Lung (tissue), 12 donors: ENCODE data around the gene VOPP1. TPM values are rescaled to one million over a fixed set of nuclear protein-coding genes. Genes with fewer than 3 reads are reported as not detected.

ENCODE experiments used
- ATAC-seq: fragments of 200-7000 bp; cut with Tn5 transposase; one replicate; pipeline ENCODE4 v1.9.1; 2020; ENCODE audit warnings: moderate number of reproducible peaks; ENCODE audit not compliant: insufficient read depth, low FRiP score
- DNase-seq, 3 donors: peaks; one replicate each; pipeline ENCODE4 v3.0.0-alpha.2; 2013 to 2017
- H3K27ac ChIP-seq, 2 donors: one replicate each; pipeline ENCODE4 v1.5.1; 2013; ENCODE audit warnings: mild to moderate bottlenecking in 2 of 2, moderate library complexity in 2 of 2, control low read depth in 1 of 2, inconsistent platforms in 1 of 2, low read depth in 1 of 2, low read length in 1 of 2
- H3K27me3 ChIP-seq, 3 donors: one replicate each; pipeline ENCODE4 v1.5.1; 2013; ENCODE audit warnings: low read length in 2 of 3; ENCODE audit not compliant: control insufficient read depth in 3 of 3, insufficient read depth in 3 of 3
- H3K36me3 ChIP-seq, 4 donors: one replicate each; pipeline ENCODE4 v1.5.1; 2013; ENCODE audit warnings: low read length in 4 of 4, mild to moderate bottlenecking in 1 of 4, moderate library complexity in 1 of 4; ENCODE audit not compliant: control insufficient read depth in 4 of 4, insufficient read depth in 4 of 4
- H3K4me1 ChIP-seq, 5 donors: one replicate each; pipeline ENCODE4 v1.5.1; 2013; ENCODE audit warnings: low read length in 5 of 5, mild to moderate bottlenecking in 2 of 5, moderate library complexity in 1 of 5; ENCODE audit not compliant: control insufficient read depth in 5 of 5, insufficient read depth in 5 of 5
- H3K4me3 ChIP-seq: one replicate; pipeline ENCODE4 v1.5.1; 2013; ENCODE audit warnings: mild to moderate bottlenecking, control low read depth, moderate library complexity
- H3K9ac ChIP-seq, 2 donors: one replicate each; pipeline ENCODE4 v1.5.1; 2013; ENCODE audit warnings: low read length in 2 of 2, control low read depth in 1 of 2; ENCODE audit not compliant: insufficient read depth in 1 of 2
- H3K9me3 ChIP-seq, 4 donors: one replicate each; pipeline ENCODE4 v1.5.1; 2013; ENCODE audit warnings: low read length in 3 of 4, mild to moderate bottlenecking in 1 of 4, moderate library complexity in 1 of 4; ENCODE audit not compliant: control insufficient read depth in 4 of 4, insufficient read depth in 3 of 4
- WGBS, 2 donors: extraction: QIAGEN DNeasy Blood & Tissue Kit; methylation state at CpG; one replicate each; pipeline ENCODE4 v1.1.7; 2013; 5-methylcytosine and 5-hydroxymethylcytosine counted together
- polyA plus RNA-seq, 2 donors: library from polyadenylated mRNA; stranded (reverse); fragments of 200-250 nt; gene quantifications; one replicate each; pipeline ENCODE4 v1.2.1, GENCODE V29; 2013
- total RNA-seq, 2 donors: library from RNA; depleted of rRNA in 1 of 2; stranded (reverse); fragments of >200 nt in 1 of 2; gene quantifications; one replicate each; pipeline ENCODE4 v1.2.1, GENCODE V29; 2014 to 2021
- TF ChIP-seq, protein P1 (sequence below): IDR thresholded peaks from 2 replicates; pipeline ENCODE4 v1.5.1; 2012; ENCODE audit warnings: mild to moderate bottlenecking; ENCODE audit errors: control extremely low read depth, extremely low read depth
- donor health status: control.
- donor health status: control.
- donor health status: Bipolar disorder and iron deficiency.
- donor health status: healthy.
- donor health status: DM: yes; HTN: yes; CAD: no.

Gene VOPP1
- total and polyA plus RNA-seq, 4 donors = 25.8 to 64.0 (median 38.0) TPM

GRCh38 chr7:55502858-55503440, 69.4 kb downstream of the VOPP1 start:
- TF ChIP-seq, protein P1, sequence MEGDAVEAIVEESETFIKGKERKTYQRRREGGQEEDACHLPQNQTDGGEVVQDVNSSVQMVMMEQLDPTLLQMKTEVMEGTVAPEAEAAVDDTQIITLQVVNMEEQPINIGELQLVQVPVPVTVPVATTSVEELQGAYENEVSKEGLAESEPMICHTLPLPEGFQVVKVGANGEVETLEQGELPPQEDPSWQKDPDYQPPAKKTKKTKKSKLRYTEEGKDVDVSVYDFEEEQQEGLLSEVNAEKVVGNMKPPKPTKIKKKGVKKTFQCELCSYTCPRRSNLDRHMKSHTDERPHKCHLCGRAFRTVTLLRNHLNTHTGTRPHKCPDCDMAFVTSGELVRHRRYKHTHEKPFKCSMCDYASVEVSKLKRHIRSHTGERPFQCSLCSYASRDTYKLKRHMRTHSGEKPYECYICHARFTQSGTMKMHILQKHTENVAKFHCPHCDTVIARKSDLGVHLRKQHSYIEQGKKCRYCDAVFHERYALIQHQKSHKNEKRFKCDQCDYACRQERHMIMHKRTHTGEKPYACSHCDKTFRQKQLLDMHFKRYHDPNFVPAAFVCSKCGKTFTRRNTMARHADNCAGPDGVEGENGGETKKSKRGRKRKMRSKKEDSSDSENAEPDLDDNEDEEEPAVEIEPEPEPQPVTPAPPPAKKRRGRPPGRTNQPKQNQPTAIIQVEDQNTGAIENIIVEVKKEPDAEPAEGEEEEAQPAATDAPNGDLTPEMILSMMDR = no peak
- 89 to 93% methylated on average over 8 of the region's 8 CpGs for WGBS, 2 donors
- Histone ChIP-seq H3K27me3 (no peaks in the 10 kb centered on the region), H3K4me3 (no peak overlapping the region), H3K9ac (no peak overlapping the region), H3K4me1 (peaks cover 0 to 18% (median 0%) of the 10 kb centered on the region in 5 donors), H3K9me3 (no peaks in the 10 kb centered on the region), H3K36me3 (no peaks in the 10 kb centered on the region), H3K27ac (no peak overlapping the region)
- ATAC-seq = no peak
- no peak for DNase-seq

DNA sequence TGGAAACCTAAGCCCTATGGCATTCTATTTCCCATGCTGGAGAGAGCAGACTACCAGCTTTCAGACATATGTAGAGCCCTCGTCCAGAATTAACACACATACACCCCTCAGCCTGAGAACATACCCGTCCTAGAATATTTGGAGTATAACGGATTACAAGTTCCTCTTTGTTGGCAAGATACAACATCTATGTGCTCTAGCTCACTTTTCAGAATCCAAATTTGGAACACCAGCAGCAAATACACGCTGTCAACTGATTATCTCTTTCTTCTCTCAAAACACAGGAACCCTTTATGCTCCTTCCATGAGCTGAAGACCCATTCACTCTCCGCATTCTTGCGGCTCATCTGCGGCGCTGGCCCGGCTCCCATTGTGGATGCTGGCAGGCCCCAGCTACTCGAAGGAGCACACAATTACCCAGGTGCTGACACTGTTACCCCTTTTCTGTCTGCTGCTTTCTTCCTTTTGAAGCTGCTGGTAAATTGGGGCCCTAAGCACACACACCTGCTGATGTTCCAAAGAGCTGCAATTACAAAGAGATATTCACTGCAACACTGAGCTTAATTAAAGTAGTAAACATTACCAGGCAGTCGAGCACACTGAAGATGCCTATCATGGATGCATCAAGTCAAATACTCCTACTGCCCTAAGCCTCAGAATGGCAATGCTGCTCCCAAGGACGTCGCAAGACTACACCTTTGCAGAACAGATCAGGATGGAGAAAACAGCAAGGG, 70.0 kb downstream of the VOPP1 start:
- Histone ChIP-seq H3K4me3 (no peak overlapping the region), H3K9me3 (no peaks in the 10 kb centered on the region), H3K27ac (no peak overlapping the region), H3K27me3 (no peaks in the 10 kb centered on the region), H3K4me1 (peaks cover 0 to 18% (median 0%) of the 10 kb centered on the region in 5 donors), H3K9ac (no peak overlapping the region), H3K36me3 (peaks cover 0 to 1% (median 0%) of the 10 kb centered on the region in 4 donors)
- 93 to 95% methylated on average over 13 of the region's 13 CpGs for WGBS, 2 donors
- DNase-seq (no peak), ATAC-seq (no peak)
- TF ChIP-seq, protein P1 = no peak

DNA sequence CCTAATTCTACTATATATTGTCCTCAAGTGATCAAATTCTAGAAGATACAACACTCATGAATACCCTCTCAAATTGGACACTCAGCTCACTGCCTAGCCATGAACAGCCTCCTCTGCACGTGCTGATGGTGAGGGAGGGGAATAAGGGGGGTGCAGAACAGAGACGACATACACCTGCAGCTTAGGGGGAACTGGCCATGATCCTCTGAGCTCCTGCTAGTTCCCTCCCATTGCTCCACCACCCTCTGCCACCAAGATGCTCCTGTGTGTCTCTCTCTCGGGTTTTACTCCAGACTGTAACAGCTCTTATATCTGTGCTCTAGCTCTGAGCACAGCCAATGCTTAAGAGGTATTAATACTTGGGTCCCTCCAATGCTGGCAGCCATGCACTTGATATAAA, 70.7 kb downstream of the VOPP1 start:
- Histone ChIP-seq H3K9ac (no peak overlapping the region), H3K9me3 (no peaks in the 10 kb centered on the region), H3K36me3 (peaks cover 0 to 6% (median 0%) of the 10 kb centered on the region in 4 donors), H3K4me1 (peaks cover 0 to 18% (median 0%) of the 10 kb centered on the region in 5 donors), H3K27me3 (no peaks in the 10 kb centered on the region), H3K4me3 (no peak overlapping the region), H3K27ac (no peak overlapping the region)
- TF ChIP-seq, protein P1 = no peak
- ATAC-seq (no peak), DNase-seq (no peak)
- WGBS, 2 donors = 57 to 71% methylated on average over 3 of the region's 3 CpGs
